ENCODE results near the gene HDAC7.

Gene HDAC7

DNA sequence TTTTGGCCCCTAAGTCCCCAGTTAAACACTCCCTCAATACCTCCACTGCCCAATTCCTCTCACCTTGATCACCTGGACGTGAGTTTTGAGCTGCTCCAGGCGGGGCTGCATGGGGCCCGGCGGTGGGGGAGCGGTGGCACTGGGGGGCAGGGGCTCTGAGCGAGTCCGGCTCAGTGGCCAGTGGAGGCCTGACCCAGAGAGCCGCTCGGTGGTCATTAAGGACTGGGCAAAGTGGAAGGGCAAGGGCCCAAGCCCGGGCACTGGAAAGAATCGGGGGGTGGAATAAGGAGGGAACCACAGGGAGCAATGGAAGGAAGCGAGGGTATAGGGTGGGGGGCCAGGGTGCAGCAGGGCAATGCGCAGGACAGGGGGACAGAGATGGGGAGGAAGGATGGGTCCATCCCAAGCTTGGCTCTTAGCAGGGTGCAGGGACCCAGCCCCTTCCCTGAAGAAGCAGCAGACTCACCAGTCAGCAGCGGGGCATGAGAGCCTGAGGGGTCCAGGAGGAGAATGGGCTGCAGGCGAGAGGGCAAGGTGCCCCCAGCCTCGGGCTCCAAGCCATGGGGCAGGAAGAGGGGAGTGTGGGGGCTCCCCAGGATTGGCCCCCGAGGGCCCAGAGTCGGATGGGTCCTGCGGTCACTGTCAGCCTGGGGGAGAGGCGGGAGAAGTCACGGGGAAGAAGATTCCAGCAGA, 24.4 kb downstream of the HDAC7 start:
- no peak for DNase-seq (ENCODE audit: low read depth in 4 of 4, low spot score in 1 of 4)

DNA sequence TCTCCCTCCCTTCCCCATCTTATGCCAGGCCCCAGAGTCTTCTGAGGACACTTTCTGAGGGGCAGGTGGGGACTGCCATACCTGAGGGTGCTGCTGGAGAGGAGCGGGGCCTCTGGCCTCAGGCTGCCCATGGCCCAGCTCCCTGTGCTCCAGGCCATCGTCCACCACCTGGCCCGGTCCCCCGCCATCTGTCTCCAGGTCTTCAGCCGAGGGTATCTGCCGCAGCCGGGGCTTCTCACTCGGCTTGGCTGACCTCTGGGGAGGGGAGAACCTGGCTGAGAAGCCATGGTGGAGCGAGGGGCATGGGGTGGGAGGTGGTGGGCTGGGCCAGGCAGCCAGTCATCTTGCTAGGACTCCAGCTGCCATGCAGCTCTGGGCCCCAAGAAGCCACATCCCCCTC, 25.0 kb downstream of the HDAC7 start:
- no peak for DNase-seq (ENCODE audit: low read depth in 4 of 4, low spot score in 1 of 4)

DNA sequence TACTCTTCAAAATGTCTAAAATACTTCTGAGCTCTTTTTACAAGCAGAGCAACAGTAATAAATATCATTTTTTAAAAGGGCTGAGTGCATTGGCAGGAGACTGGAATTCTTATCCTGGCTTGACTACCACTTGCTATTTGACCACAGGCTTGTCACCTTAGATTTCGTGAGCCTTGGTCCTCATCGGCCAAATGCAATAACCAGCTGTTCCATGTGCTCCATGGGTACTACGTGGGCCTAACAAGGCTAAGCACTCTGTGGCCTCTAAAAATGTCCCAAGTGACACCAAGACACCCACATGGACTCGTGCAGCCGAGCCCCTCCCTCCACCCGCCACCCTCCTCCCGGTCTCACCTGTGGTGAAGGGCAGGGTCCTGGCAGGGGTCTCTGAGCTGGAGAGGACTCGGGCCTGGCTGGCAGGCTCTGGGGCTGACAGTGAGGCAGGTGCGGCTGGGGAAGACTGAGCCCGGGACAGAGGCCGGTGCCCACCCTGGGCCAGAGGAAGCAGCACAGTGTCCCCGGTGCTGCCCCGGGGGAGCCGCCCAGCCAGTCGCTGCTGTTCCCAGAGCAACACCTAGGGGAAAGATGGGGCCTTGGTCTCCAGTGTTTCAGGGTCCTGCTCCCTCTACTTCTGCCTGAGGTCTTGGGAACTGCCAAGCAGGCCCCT, 26.6 kb downstream of the HDAC7 start:
- DNase-seq (ENCODE audit: low read depth in 4 of 4, low spot score in 1 of 4) = no peak

DNA sequence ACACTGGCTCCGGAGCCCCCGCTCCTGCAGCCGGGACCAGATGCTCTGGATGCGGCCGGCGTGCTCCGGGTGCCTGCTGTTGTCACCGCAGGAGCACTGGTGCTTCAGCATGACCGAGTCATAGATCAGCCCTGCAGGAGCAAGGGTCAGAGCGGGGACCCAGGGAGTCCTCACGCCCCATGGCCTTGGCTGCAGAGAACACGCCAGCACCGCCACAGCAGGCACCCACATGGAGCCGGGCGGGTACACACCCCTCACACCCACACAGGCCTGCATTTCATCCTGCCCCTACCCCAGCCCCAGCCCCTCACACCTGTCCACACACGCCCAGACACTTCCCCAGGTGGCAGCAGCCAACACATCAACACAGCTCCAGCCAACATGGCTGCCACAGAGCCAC, 27.8 kb downstream of the HDAC7 start:
- no peak for DNase-seq (ENCODE audit: low read depth in 4 of 4, low spot score in 1 of 4)

DNA sequence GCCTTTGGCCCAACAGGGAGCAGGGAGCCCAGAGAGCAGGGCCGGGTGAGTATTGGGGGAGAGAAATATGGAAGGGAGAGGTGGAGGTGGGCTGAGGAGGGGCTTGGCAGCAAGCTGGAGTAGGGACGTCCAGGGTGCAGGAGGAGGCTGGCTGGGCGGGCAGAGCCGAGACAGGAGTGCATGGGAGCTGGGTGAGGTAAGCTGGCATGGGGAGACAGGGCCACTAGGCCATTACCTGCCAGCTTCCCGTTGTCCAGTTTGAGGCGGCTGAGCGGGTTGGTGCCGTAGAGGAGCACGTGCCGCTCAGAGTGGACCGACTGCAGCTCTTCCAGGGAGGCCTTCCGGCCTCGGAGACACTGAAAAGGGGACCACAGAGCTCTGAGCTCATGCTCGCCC, 28.4 kb downstream of the HDAC7 start:
- no peak for DNase-seq (ENCODE audit: low read depth in 4 of 4, low spot score in 1 of 4)

DNA sequence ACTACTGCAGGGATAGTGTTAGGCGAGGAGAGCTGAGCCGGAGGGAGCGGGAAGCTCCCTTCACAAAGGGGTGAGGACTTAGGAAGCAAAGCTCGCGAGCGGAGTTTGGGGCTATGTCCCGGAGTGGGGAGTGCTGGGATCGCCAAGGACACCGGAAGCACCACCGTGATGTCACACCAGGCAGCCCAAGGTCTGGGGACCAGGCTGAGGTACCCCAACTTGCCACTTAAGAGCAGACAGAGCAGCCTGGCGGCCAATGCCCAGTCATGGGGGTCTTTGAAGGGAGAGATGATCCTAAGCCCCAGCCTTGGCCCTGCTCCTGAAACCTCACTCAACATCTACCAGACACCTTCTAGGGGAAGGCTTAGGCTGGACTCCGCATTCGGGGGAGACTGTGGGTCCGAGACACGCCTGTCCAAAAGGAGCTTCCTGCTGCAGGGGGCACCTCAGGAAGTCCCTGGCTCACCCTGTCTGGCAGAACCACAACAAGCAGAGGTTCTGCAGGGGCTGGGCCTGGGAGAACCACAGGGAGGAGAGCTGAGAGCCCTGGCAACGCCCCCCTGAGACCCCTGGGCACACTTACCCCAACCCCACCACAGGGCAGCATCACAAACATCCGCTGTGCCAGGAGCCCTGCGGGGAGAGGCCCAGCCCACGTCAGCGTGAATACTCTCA, 28.9 kb downstream of the HDAC7 start:
- no peak for DNase-seq (ENCODE audit: low read depth in 4 of 4, low spot score in 1 of 4)

DNA sequence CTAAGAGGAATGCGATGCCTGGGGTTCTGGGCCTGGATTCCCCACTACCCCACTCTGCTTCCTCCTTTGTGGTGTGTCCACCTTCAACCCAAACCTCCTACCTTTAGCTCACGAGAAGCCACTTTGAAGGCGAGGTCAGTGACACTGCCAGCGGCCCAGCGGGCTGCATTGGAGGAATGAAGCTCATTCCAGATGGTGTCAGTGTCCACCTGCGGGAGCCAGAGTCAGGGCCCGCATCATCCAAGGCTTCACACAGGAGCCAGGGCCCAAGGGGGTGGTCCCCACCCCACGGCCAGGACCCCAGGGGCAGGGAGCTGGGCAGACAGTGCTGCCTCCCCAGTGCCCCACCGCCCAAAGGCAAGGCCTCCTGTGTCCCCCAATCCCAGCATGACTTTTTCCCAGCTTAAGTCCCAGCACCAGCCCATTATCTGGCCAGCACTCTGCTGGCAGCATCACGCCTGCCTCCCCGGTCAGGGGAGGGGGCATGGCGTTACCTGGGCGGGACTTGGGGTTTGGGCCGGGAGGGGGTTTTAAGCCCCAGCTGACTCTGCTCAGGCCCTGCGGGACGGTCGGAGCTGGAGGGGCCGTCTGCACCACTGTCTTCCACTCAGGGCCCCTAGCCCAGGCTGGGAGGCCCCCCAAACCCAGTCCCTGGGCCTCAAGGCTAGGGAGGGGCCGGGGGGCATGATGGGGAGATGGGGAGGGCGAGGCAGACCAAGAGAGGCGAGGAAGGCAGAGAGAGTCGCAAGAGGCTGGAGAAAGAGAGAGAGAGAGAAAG, 29.8 kb downstream of the HDAC7 start:
- no peak for DNase-seq (ENCODE audit: low read depth in 4 of 4, low spot score in 1 of 4)

DNA sequence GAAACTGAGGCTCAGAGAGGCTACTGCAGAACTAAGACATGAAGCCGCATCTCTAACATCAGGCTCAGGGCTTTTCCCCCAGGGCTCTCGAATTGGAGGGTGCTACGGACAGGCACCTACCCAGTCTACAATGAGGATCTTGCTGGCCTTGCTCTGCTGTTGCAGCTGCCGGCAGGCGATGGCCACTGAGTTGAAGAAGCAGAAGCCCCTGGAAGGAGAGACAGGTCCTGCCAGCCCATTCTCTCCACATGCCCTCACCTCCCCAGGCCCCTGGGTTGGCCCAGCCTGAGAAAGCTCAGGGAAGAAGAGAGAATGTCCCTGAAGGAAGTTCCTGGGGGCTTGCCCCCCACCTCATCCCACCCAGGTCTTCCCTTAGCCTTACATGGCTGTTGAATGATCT, 30.6 kb downstream of the HDAC7 start:
- DNase-seq (ENCODE audit: low read depth in 4 of 4, low spot score in 1 of 4) = no peak

DNA sequence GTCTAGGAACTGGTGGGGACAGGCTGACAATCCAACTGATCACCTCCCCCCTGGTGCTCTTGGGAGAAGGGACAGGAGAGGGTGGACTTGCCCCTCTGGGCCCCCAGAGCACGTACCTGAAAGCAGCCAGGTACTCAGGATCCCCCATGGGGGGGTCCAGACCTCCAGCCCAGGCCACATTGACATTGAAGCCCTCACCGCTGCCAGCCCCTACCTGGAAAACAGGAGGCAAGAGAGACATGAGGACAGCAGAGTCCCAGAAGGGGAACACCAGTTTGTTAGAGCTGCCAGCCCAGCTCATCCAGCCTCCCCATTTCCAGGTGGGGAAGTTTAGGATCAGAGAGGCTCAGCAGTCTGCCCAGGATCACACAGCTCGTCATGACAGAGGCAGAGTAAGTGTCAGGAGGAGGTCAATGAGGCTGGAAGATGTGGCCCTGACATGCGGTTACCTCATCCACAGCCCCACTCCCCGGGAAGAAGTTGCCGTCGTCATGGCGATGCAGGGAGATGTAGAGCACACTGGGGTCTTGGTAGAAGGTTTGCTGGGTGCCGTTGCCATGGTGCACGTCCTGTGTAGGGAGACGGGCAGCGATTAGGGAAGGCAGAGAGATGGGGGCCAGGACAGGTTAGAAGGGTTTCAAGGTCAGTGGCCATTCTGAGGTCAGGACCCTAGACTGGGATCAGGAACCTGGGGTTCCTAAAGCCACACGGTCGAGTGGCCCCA, 31.9 kb downstream of the HDAC7 start:
- DNase-seq (ENCODE audit: low read depth in 4 of 4, low spot score in 1 of 4) = no peak

DNA sequence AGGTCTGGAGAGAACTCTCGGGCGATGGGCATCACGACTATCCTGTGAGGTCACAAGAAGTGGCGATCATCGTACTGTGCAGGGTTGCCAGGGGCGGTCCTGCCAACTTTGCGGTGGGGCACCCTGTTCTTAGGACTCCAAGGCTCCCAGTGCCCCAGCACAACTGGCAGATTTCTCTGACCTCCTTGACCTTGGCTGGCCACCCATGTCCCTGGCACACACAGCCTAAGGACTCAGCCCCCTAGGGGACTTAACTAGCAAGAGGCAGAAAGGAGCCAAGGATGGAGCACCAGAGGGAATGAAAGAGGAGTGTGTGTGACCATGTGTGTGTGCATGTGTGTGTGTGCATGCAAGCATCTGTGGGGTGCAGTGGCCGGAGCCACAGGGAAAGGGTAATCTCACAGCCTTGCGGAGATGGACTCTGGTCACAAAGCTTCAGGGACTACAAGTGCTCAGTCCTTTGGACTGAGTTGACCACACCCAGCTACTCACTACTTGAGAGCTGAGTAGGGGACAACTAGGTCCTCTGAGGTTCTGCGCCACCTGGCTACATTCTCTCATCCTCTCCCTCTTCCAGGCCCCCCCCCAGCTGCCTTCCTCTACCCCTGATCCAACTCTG, 32.9 kb downstream of the HDAC7 start:
- no peak for DNase-seq (ENCODE audit: low read depth in 4 of 4, low spot score in 1 of 4)

DNA sequence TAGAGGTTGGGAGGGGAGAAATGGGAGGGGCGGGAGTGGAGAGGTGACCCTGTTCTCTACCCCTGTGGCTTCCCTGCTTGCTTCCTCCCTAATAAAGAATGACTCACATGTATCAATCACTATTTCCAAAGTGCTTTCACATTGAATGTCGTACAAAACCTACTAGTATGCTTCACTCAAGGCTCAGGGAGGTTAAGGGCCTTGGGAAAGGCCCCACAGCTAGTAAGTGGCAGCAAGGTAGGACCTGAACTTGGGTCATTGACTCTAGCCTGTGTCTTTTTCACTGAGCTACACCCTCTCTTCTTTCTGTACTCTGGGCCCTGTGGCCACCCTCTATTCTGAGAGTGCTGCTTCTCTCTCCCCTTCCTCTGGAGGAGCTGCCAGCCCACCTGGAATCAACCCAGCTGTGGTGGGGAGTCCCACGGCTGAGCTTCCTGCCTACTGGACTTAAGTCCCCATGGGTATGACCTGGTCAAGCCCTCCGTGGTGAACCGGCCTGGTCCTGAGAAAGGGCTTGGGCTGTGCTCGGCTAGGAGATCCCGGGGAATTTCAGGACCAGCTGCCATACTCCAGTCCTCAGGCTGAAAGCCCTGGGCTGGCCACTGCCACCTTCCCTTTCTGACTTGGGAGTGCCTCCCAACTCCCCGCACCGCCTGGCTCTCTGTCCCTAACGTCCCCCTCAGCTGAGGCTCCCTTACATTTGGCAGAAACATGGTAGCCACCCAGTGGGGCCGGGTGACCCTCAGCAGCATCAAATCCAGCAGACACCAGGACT, 33.6 kb downstream of the HDAC7 start:
- no peak for DNase-seq (ENCODE audit: low read depth in 4 of 4, low spot score in 1 of 4)

DNA sequence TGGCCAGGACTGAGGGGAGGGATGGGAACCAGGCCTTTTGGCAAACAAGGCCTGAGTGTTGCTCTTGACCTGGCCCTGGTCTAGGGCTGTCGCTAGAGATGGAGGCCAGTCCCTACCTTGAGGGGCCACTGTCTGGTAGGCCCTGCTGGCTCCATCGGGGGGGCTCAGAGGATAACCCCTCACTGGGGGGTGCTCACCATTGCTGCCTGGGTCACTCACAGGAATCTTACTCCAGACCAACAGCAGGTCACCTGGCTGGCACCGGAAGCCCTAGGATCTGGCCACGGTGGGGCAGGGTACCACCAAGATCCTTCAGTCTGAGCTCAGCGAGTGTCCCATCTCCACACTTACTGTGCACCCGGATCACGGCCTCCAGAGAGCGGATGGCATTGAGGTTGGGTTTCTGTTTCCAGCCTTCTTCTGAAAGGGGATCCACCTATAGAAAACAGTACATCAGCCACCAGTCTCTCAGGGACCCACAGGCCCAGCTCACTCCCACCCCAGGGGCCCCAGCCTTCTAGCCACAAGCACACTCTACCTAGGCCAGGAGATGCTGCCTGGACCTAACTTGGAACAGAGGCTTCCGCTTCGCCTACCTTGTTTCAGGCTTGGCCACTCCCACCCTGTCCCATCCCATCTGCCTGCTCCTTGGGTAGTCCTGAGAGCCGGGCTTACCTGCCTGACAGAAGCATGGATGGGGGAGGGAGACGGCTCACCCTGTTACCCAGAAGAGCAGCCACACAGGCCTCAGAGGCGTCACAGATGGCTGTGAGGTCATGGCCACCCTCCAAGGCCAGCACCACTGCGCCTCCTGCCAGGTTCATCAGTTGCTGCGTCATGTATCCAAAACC, 34.4 kb downstream of the HDAC7 start:
- no peak for DNase-seq (ENCODE audit: low read depth in 4 of 4, low spot score in 1 of 4)

DNA sequence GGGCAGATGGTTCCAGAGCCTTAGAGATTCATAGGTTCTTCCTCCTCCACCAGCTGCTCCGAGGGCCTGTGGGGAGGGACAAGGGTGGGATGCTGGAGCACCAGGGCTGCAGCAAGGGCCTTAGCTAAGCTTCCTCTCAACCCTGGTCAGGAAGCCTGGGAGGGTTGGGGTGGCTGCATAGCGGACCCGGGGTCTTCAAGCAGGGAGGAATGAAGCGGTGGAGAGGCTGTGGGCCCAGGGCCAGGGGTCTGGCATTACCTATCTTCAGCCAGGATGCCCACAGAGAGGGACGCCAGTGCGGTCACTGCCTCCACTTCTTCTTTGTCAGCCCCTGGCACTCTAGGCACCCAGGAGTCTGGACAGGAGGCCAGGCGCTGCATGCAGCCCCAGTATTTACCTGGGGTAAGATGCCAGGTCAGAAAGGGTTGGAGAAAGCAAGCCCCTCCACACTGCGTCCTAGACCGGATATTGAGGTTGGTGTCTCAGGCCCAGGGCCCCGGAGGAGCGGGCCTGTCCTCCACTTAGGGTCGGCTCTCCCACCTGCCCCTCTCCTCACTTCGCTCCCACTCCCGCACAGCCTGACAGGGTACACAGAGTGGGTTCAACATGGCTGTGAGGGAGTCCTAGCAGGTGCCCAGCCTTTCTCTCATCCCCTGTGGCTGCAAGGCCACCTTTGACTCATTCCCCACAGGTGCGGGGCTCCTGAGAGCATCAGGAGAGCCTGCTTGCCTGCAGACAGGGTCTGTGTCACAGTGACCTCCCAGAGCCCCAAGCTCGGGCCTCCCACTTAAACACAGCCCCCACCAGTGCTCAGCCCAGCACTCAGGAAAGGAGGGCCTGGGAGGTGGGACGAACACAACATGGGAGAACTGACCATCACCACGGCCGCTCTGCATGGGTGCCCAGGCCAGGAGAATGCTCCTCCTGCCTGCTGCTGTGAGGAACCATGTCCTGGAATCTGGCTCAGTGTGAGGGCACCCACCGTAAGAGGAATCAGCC, 35.6 kb downstream of the HDAC7 start:
- DNase-seq (ENCODE audit: low read depth in 4 of 4, low spot score in 1 of 4) = no peak

DNA sequence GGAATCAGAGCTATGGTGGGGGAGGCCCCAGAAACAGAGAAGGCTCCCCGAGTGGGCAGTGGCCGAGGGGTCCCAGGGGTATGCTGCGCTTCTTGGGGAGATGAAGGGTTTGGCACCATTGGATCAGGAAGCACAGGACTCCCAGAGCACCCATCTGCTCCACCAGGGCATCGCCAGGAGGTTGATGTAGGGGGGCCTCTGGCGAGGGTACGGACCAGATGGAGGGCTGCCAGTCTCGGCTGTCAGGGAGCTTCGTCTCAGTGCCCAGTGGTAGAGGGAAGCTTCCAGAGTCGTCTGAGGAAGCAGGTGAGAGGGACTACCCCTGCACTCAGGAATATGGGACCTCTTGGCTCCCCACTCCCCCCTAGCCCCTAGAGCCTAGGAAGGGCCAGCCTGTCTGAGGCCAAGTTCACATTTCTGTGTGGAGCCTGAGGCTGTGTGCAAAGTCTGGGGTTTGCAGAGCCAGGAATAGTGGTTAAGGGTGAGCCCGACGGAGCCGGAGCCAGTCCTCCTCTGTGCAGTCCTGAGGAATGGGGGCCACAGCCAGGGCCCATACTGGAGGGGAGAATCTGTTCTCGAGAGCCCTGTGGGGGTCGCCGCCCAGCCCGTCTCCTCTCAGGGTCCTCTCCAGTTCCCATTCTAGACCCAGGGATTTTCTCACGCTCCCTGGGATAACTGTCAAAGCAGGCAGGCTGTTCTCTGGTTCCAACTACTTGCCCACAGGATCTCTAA, 36.5 kb downstream of the HDAC7 start:
- no peak for DNase-seq (ENCODE audit: low read depth in 4 of 4, low spot score in 1 of 4)

DNA sequence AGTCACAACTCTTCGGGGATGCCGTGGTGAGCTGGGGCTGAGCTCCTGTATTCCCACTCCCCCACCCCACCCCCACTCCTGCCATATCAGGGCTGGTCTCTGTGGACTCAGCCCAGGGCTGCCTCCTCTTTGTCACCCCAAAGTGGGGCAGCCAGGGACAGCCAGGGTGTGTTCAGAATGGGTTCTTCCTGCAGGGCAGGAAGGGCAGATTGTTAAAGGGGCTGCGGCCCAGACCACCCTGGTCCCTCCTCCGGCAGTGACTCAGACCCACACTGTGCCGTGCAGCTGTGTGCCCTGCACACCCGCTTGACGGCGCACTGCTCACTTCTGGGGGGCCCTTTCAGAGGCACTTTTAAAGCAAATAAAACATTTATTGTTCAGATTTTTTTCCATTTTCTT, 37.3 kb downstream of the HDAC7 start:
- DNase-seq (ENCODE audit: low read depth in 4 of 4, low spot score in 1 of 4) = no peak

DNA sequence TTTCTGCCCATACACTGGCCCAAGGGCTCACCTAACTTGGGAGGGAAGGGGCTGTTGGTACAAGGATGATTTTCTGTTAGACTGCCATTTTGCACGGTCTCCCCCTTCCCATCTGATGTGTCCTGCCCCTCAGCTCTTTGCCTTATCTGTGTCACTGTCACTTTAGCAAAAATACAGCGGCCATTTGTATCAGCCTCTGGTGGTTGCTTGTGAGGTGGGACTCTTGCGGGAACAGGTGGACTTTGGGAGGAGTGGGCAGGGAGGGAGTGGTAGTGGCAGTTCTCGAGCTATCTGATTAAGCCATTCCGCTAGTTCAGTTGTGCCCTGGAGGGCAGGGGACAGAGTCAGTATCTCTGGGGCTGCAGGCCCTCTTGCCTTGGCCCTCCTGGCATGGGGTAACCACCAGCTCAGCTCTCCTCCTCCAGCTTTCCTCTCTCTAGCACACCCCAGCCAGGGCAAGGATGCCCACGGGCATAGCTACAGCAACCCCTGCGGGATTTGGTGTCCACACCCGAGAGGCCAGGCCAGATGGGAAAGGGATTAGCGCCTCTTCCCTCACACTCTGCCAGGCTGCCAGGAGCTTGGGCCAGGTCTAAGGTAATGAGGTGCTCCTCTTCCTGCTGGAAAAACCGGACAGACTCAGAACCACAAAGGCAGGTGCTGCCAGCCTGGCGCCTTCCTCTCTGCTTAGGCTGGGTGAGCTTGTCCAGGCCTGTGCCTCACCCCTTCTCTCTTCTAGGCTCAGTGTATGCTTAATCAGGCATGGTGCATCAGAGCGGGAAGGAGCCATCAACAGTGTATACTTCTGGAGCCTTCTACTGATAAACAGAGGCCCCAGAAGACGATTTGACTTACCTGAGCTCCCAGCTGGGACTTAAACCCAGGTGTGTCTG, 38.0 kb downstream of the HDAC7 start:
- DNase-seq (ENCODE audit: low read depth in 4 of 4, low spot score in 1 of 4) = no peak
